GM21528 (cell line): ENCODE results near the gene NET1.
A peak's percentile ranks its signal among the peaks of the same experiment; 100 is the strongest.
"Not testable (repeated sequence)": the region's sequence is repeated elsewhere in the genome, so short reads cannot be mapped to it uniquely, and the experiment has no call there.

Experiments used
- ATAC-seq: cut with Tn5 transposase; IDR thresholded peaks from one replicate; pipeline ENCODE4 v1.9.1; 2021; ENCODE audit warnings: mild to moderate bottlenecking, moderate library complexity; ENCODE audit not compliant: unreplicated experiment, low FRiP score

The NET1 gene

GRCh38 chr10:5396556-5397300 lies 15.6 kb upstream of the NET1 start:
- no peak for ATAC-seq

- ATAC-seq, result no peak
These were observed 13.0 kb upstream of the NET1 start for GRCh38 chr10:5399332-5399731.

- no peak for ATAC-seq
These were observed 11.7 kb upstream of the NET1 start for GRCh38 chr10:5400468-5401240.

DNA sequence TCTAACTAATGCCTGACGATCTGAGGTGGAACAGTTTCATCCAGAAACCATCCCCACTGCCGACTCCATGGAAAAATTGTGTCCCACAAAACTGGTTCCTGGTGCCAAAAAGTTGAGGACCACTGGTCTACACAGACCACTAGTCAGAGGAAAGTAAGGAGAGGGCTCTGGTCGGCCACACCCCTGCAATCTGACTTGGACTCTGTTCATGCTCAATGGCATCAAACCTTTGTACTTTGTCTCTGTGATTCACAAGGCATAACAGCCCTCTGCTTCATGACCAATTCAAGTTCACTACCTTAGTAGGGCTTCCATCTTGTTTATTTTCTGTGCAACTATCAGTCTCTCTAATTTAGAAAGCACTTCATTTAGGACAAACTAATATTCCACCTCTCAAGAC lies 9.6 kb upstream of the NET1 start:
- no peak for ATAC-seq

GRCh38 chr10:5404208-5405041 lies 7.9 kb upstream of the NET1 start, which contains the start of gene TUBAL3:
TSS of gene TUBAL3 (minus strand) at chr10:5404828. CDS start at chr10:5404792, 36 bp downstream.
- ATAC-seq, result no peak

DNA sequence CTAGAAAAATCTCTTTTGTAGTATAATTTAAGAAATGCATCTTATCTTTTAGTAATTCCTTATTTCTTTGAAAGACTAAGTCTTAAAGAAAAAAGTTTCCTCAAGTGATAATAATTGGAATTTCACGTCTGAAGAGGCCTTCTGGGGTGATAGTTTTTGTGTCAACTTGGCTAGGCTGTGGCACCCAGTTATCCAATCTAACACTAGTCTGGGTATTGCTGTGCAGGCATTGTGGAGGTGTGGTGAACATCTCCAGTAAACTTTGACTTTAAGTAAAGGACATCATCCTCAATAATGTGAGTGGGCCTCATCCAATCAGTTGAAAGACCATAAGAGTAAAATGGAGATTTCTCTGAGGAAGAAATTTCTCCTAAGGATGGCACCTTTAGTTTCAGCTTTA lies 5.4 kb upstream of the NET1 start:
- no peak for ATAC-seq

GRCh38 chr10:5410787-5411186 lies 1.6 kb upstream of the NET1 start:
- not testable (repeated sequence) for ATAC-seq

- peak; percentile 14 for ATAC-seq
These were observed 448 bp upstream of the NET1 start for GRCh38 chr10:5411941-5412276.

- no peak for ATAC-seq
These were observed 918 bp downstream of the NET1 start for GRCh38 chr10:5413012-5413938.

- ATAC-seq, result no peak
These were observed 4.6 kb downstream of the NET1 start for GRCh38 chr10:5416981-5417380.

DNA sequence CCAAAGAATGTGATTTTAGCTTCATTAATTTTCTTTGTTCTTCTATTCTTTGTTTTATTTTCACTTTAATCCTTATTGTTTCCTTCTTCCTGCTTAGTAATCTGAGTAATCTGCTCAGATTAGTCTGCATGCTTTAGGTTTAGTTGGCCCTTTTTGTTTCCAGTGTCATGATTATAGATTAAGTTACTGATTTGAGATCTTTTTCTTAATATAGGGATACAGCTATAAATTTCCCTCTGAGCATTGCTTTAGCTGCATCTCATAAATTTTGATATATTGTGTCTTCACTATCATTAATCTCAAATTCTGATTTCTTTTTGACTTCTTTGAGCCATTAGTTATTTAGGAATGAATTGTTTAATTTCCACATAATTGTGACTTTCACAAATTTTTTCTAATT lies 6.2 kb downstream of the NET1 start:
- no peak for ATAC-seq

GRCh38 chr10:5419466-5420094 lies 7.2 kb downstream of the NET1 start:
- ATAC-seq, result no peak

DNA sequence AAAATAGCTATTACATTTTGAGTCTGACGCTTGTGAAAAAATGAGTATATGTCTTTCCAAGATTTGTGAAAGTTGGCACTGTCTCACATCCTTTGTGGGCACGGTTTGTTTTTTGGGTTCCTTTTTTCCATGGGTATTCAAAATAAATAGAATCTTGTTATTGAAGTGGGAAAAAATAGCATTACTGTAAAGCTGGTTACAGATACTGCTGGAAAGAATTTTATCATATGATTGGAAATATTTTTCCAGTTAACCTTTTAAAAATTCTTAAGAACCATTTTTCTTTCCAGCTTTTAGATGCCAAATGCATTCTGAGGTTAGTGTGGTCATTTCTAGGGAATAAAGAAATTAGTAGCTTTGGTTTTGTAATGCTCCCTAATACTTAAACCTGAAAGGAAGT lies 11.4 kb downstream of the NET1 start:
- no peak for ATAC-seq

- ATAC-seq, result no peak
These were observed 12.4 kb downstream of the NET1 start for GRCh38 chr10:5424751-5425150.

GRCh38 chr10:5428133-5428532 lies 15.8 kb downstream of the NET1 start:
- ATAC-seq, result no peak

DNA sequence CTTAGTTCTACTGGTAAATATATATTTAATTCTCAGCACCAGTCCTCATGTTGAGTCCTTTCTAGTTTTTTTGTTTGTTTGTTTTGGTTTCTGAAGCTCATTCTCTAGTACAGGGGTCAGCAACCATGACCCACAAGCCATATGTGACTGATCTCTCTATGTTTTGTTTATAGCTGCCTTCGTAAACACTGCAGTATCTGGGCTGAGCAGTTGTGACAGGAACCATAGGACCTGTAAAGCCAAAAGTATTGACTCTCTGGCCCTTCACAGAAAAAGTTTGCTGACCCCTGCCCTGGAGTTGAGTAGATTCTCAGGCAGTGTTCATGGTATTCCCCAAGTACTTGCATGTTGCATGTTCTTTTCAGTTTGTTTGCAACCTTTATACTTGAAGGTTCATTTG lies 20.8 kb downstream of the NET1 start:
- ATAC-seq, result no peak

- ATAC-seq, result no peak
These were observed 21.8 kb downstream of the NET1 start for GRCh38 chr10:5434017-5434753.

- no peak for ATAC-seq
These were observed 23.0 kb downstream of the NET1 start for GRCh38 chr10:5435328-5435727.

DNA sequence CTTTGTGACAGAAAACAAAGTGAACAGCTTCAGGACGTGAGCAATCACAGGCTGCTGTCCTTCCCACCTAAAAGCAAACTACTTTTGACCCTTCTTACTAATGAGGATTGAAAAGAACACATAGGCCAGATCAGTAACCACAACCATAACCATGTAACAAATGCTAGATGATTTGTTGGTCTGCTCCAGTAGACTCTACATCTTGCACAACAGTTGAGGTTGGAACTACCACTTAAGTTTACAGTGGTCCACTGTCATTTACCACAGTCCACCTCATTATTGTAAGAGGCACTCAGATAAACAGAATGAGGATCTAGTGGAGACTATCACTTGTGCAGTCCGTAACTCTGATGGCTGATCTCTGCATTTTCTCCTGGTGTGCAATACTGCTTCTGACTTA lies 27.8 kb downstream of the NET1 start:
- no peak for ATAC-seq
